Stomach (tissue), 9 donors: Measurements from ENCODE around the gene HTR5A. TPM values are rescaled to one million over a fixed set of nuclear protein-coding genes. Genes with fewer than 3 reads are reported as not detected.

Experiments
- DNase-seq, 2 donors: peaks; one replicate each; pipeline versions ENCODE4 v3.0.0 to v3.0.0-alpha.2; 2013 to 2019
- H3K27ac ChIP-seq, 5 donors: fragments of 200-600 bp in 4 of 5; sonication (generic) in 4 of 5; one replicate each; pipeline ENCODE4 v1.5.1; 2013 to 2019; ENCODE audit warnings: mild to moderate bottlenecking in 1 of 5, moderate library complexity in 1 of 5
- H3K27me3 ChIP-seq, 3 donors: fragments of 200-600 bp; sonication (generic); one replicate each; pipeline ENCODE4 v1.5.1; 2017 to 2019; ENCODE audit warnings: mixed run types in 1 of 3
- H3K36me3 ChIP-seq, 4 donors: fragments of 200-600 bp; sonication (generic); 1 replicate in 3 of 4; 2 replicates in 1 of 4; pipeline ENCODE4 v1.5.1; 2016 to 2019
- H3K4me1 ChIP-seq, 4 donors: fragments of 200-600 bp; sonication (generic); one replicate each; pipeline ENCODE4 v1.5.1; 2016 to 2019
- H3K4me3 ChIP-seq, 4 donors: fragments of 200-600 bp; sonication (generic) in 3 of 4; one replicate each; pipeline ENCODE4 v1.5.1; 2016 to 2019; ENCODE audit warnings: mild to moderate bottlenecking in 1 of 4
- H3K9me3 ChIP-seq, 4 donors: fragments of 200-600 bp; sonication (generic); one replicate each; pipeline ENCODE4 v1.5.1; 2016 to 2019
- EP300 ChIP-seq: sonication (generic); formaldehyde crosslinking; IDR thresholded peaks from one replicate; pipeline ENCODE4 v1.6.1; 2017; ENCODE audit warnings: antibody characterized with exemption
- POLR2A ChIP-seq, 4 donors: fragments of 450-650 bp; IDR thresholded peaks; one replicate each; pipeline ENCODE4 v1.6.1; 2016; ENCODE audit warnings: antibody characterized with exemption in 4 of 4, control low read depth in 2 of 4, mild to moderate bottlenecking in 1 of 4, moderate library complexity in 1 of 4
- POLR2AphosphoS5 ChIP-seq, 3 donors: sonication (generic); formaldehyde crosslinking; IDR thresholded peaks; one replicate each; pipeline ENCODE4 v1.6.1; 2016; ENCODE audit warnings: antibody characterized with exemption in 3 of 3
- WGBS, 5 donors: extraction: QIAGEN DNeasy Blood & Tissue Kit in 3 of 5; methylation state at CpG; one replicate each; pipeline versions ENCODE4 v1.1.5 to v1.1.7; 2013 to 2018; 5-methylcytosine and 5-hydroxymethylcytosine counted together
- intact Hi-C: fragments of 100-400 bp; cut with DNase I; formaldehyde crosslinking; loops from one replicate; pipeline ENCODE4 v1.15.1; 2023; ENCODE audit warnings: low total_unique reads
- polyA plus RNA-seq, 3 donors: library from polyadenylated mRNA; stranded (reverse); fragments of 200-250 nt; gene quantifications; one replicate each; pipeline ENCODE4 v1.2.3, GENCODE V29; 2013
- total RNA-seq, 5 donors: library from RNA; depleted of rRNA; stranded (reverse); fragments of >200 nt; gene quantifications; one replicate each; pipeline versions ENCODE4 v1.1.0 to v1.2.3, GENCODE V29; 2014 to 2016
- TF ChIP-seq, protein P1 (sequence below), 7 experiments: fragments of 450-650 bp in 4 of 7; fragments of 200-600 bp in 3 of 7; sonication (generic) in 3 of 7; IDR thresholded peaks; one replicate each; pipeline ENCODE4 v1.5.1; 2016 to 2019; ENCODE audit warnings: antibody characterized with exemption in 7 of 7, control low read depth in 2 of 7, mild to moderate bottlenecking in 1 of 7
- donor health status: healthy with polysubstance abuse.
- donor health status: Bipolar disorder and iron deficiency.
- donor health status: healthy.

The HTR5A gene
- total and polyA plus RNA-seq, 8 donors = not detected

DNA sequence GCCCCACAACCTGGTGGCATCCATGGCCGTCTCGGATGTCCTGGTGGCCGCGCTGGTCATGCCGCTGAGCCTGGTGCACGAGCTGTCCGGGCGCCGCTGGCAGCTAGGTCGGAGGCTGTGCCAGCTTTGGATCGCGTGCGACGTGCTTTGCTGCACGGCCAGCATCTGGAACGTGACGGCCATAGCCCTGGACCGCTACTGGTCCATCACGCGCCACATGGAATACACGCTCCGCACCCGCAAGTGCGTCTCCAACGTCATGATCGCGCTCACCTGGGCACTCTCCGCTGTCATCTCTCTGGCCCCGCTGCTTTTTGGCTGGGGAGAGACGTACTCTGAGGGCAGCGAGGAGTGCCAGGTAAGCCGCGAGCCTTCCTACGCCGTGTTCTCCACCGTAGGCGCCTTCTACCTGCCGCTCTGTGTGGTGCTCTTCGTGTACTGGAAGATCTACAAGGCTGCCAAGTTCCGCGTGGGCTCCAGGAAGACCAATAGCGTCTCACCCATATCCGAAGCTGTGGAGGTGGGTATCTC lies 1.1 kb downstream of the HTR5A start:
- Histone ChIP-seq H3K4me1 (peaks cover 0 to 9% (median 0%) of the 10 kb centered on the region in 4 donors), H3K27me3 (peaks cover 0 to 40% (median 23%) of the 10 kb centered on the region in 3 donors), H3K9me3 (no peaks in the 10 kb centered on the region), H3K4me3 (no peak overlapping the region), H3K36me3 (no peaks in the 10 kb centered on the region), H3K27ac (no peak overlapping the region)
- TF ChIP-seq POLR2AphosphoS5 (IDR thresholded peaks at IDR 0.05) (no peak), EP300 (no peak), POLR2A (IDR thresholded peaks at IDR 0.05) (no peak)
- TF ChIP-seq, protein P1, sequence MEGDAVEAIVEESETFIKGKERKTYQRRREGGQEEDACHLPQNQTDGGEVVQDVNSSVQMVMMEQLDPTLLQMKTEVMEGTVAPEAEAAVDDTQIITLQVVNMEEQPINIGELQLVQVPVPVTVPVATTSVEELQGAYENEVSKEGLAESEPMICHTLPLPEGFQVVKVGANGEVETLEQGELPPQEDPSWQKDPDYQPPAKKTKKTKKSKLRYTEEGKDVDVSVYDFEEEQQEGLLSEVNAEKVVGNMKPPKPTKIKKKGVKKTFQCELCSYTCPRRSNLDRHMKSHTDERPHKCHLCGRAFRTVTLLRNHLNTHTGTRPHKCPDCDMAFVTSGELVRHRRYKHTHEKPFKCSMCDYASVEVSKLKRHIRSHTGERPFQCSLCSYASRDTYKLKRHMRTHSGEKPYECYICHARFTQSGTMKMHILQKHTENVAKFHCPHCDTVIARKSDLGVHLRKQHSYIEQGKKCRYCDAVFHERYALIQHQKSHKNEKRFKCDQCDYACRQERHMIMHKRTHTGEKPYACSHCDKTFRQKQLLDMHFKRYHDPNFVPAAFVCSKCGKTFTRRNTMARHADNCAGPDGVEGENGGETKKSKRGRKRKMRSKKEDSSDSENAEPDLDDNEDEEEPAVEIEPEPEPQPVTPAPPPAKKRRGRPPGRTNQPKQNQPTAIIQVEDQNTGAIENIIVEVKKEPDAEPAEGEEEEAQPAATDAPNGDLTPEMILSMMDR (IDR thresholded peaks at IDR 0.05) = no peak
- DNase-seq = no peak
- WGBS, 5 donors = 57 to 70% (median 66%) methylated on average over 27 to 43 of the region's 43 CpGs
- intact Hi-C loops = no loop called here

DNA sequence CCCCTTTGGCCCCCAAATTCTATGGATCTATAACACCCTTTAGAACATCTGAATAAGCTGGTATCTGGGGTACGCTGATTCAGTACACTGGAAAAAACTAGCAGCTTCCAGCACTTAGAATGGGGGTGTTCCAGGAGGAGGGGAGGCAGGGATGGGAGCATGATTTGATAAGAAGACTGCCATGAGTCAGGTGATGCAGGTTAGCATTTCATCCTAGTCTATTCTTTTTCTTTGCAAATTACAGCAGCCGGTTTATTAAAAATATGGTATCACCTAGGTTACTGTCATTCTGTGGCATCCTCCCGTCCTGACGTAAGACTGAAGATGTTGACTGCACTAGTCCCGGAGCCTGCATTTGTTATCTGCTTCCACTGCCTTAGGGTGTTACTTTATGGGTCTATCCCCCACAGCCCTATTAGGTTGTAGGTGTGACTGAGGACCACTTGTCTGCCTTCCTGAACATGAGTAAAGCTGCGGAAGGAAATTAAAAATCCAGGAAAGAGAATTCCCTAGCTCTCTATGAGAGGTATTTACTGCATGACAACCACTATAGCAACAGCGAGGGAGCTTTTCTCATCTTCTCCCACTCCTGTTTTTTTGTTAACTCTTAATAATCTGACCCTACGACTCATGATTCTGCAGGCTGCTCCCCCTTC lies 1.9 kb downstream of the HTR5A start:
- WGBS, 5 donors = 77 to 85% (median 83%) methylated on average over 8 of the region's 8 CpGs
- intact Hi-C loops = no loop called here
- no peak overlapping the region for H3K27ac ChIP-seq

DNA sequence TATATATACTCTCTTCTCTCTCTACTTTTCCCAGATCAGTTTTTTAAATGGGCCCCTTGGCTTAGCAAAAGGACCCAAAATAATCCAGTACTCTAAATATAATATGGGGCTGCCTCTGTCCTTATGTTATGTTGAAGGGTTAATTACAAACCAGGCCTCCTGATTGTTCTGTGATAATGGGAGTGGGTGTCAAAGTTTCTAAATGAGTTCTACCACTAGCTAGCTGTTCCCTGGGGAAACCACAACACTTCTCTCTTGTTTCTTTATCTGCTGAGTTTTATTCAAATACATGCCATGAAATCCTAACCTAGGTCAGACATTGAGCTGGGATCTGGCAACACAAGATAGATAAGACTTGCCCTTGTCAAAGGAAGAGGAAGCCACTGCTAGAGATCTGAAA lies 3.8 kb downstream of the HTR5A start:
- H3K4me1 ChIP-seq = peaks cover 0 to 9% (median 0%) of the 10 kb centered on the region in 4 donors
- H3K27ac ChIP-seq = no peak overlapping the region
- DNase-seq = no peak
- no peak overlapping the region for H3K4me3 ChIP-seq
- TF ChIP-seq POLR2A (IDR thresholded peaks at IDR 0.05) (no peak), POLR2AphosphoS5 (IDR thresholded peaks at IDR 0.05) (no peak), EP300 (no peak)
- TF ChIP-seq, protein P1 (IDR thresholded peaks at IDR 0.05) = no peak
- H3K36me3 ChIP-seq = no peaks in the 10 kb centered on the region
- intact Hi-C loops = no loop called here
- H3K9me3 ChIP-seq = no peaks in the 10 kb centered on the region
- peaks cover 0 to 40% (median 23%) of the 10 kb centered on the region in 3 donors for H3K27me3 ChIP-seq

More for the DNA sequence above, 1.9 kb downstream of the HTR5A start:
- Histone ChIP-seq H3K36me3 (no peaks in the 10 kb centered on the region), H3K9me3 (no peaks in the 10 kb centered on the region), H3K27me3 (peaks cover 0 to 40% (median 23%) of the 10 kb centered on the region in 3 donors), H3K4me1 (peaks cover 0 to 9% (median 0%) of the 10 kb centered on the region in 4 donors), H3K4me3 (no peak overlapping the region)
- TF ChIP-seq POLR2A (IDR thresholded peaks at IDR 0.05) (no peak), EP300 (no peak), POLR2AphosphoS5 (IDR thresholded peaks at IDR 0.05) (no peak)
- TF ChIP-seq, protein P1 (IDR thresholded peaks at IDR 0.05) = no peak
- no peak for DNase-seq

DNA sequence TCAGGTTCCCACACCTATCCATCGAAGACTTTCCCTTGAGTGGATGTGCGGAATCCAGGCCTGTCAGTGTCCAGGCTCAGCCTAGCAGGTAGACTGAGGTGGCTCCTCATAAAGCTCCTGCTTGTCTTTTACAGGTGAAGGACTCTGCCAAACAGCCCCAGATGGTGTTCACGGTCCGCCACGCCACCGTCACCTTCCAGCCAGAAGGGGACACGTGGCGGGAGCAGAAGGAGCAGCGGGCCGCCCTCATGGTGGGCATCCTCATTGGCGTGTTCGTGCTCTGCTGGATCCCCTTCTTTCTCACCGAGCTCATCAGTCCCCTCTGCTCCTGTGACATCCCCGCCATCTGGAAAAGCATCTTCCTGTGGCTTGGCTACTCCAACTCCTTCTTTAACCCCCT lies 13.9 kb downstream of the HTR5A start:
- no peak overlapping the region for H3K4me3 ChIP-seq
- WGBS, 5 donors = 85 to 96% (median 87%) methylated on average over 14 of the region's 14 CpGs
- no peak overlapping the region for H3K27ac ChIP-seq
- TF ChIP-seq, protein P1 (IDR thresholded peaks at IDR 0.05) = no peak
- no peak for TF ChIP-seq POLR2A (IDR thresholded peaks at IDR 0.05)
- TF ChIP-seq EP300 = no peak
- TF ChIP-seq POLR2AphosphoS5 (IDR thresholded peaks at IDR 0.05) = no peak
- H3K9me3 ChIP-seq = no peaks in the 10 kb centered on the region
- no peaks in the 10 kb centered on the region for H3K4me1 ChIP-seq
- intact Hi-C loops = no loop called here
- DNase-seq = no peak
- H3K27me3 ChIP-seq = peaks cover 0 to 7% (median 4%) of the 10 kb centered on the region in 3 donors
- H3K36me3 ChIP-seq = no peaks in the 10 kb centered on the region
